ENCODE measurements around the gene ARHGEF19.
"Not testable (repeated sequence)": the region's sequence is repeated elsewhere in the genome, so short reads cannot be mapped to it uniquely, and the experiment has no call there.

Gene ARHGEF19

GRCh38 chr1:16163608-16164212 is 48.7 kb downstream of the ARHGEF19 start:
- not testable (repeated sequence) for DNase-seq

- DNase-seq = no peak
Measured at GRCh38 chr1:16162163-16162822, 50.2 kb downstream of the ARHGEF19 start.

GRCh38 chr1:16161717-16162116 is 50.7 kb downstream of the ARHGEF19 start:
- DNase-seq = no peak

- no peak for DNase-seq
Measured at GRCh38 chr1:16158993-16159831, 53.2 kb downstream of the ARHGEF19 start.

- DNase-seq = no peak
Measured at GRCh38 chr1:16158025-16158424, 54.4 kb downstream of the ARHGEF19 start.

- DNase-seq = peak in 1 of 2 donors; percentile 7
Measured at GRCh38 chr1:16156848-16157495, 55.5 kb downstream of the ARHGEF19 start.

GRCh38 chr1:16155537-16156410 is 56.7 kb downstream of the ARHGEF19 start, which contains the start of gene EPHA2:
TSS of gene EPHA2 (minus strand) at chr1:16156069. CDS start at chr1:16155932, 137 bp downstream.
- DNase-seq = peak; percentile 15 to 54

- no peak for DNase-seq
Measured at GRCh38 chr1:16153999-16154673, 58.3 kb downstream of the ARHGEF19 start.

- DNase-seq = no peak
Measured at GRCh38 chr1:16153096-16153998, 59.1 kb downstream of the ARHGEF19 start.

GRCh38 chr1:16152481-16153087 is 59.9 kb downstream of the ARHGEF19 start:
- DNase-seq = no peak

- DNase-seq = no peak
Measured at GRCh38 chr1:16151995-16152384, 60.5 kb downstream of the ARHGEF19 start.

GRCh38 chr1:16151196-16151994 is 61.1 kb downstream of the ARHGEF19 start:
- DNase-seq = no peak

- no peak for DNase-seq
Measured at GRCh38 chr1:16150508-16150907, 61.9 kb downstream of the ARHGEF19 start.

GRCh38 chr1:16149702-16150488 is 62.6 kb downstream of the ARHGEF19 start:
- DNase-seq = no peak

GRCh38 chr1:16149146-16149545 is 63.3 kb downstream of the ARHGEF19 start:
- no peak for DNase-seq

- DNase-seq = no peak
Measured at GRCh38 chr1:16148329-16149092, 63.9 kb downstream of the ARHGEF19 start.
